Neural cell (in vitro differentiated cells): ENCODE measurements around the gene SEPTIN5.

Experiments
- CTCF ChIP-seq: fragments of 450-650 bp; IDR thresholded peaks from 2 replicates; pipeline ENCODE4 v1.5.1; 2014; ENCODE audit warnings: antibody characterized with exemption, mild to moderate bottlenecking, moderate library complexity; ENCODE audit not compliant: poor library complexity, severe bottlenecking
- EP300 ChIP-seq: fragments of 450-650 bp; conservative IDR thresholded peaks from 2 replicates; pipeline ENCODE4 v1.6.1; 2014; ENCODE audit warnings: antibody characterized with exemption, mild to moderate bottlenecking, moderate library complexity; ENCODE audit not compliant: poor library complexity, severe bottlenecking
- EZH2 ChIP-seq: fragments of 200-600, 300-800 bp; shearing (Covaris generic), sonication (generic); IDR thresholded peaks from 2 replicates; pipeline ENCODE4 v1.6.1; 2014; ENCODE audit warnings: antibody characterized with exemption, low read length, borderline replicate concordance, mild to moderate bottlenecking; ENCODE audit not compliant: insufficient read depth, poor library complexity, severe bottlenecking
- MXI1 ChIP-seq: fragments of 450-650 bp; conservative IDR thresholded peaks from 2 replicates; pipeline ENCODE4 v1.6.1; 2014; ENCODE audit warnings: antibody characterized with exemption, mild to moderate bottlenecking; ENCODE audit not compliant: poor library complexity, severe bottlenecking
- POLR2AphosphoS5 ChIP-seq: IDR thresholded peaks from 2 replicates; pipeline ENCODE4 v1.6.1; 2012
- RAD21 ChIP-seq: fragments of 450-650 bp; conservative IDR thresholded peaks from 2 replicates; pipeline ENCODE4 v1.6.1; 2014; ENCODE audit warnings: antibody characterized with exemption, mild to moderate bottlenecking, moderate library complexity
- REST ChIP-seq: IDR thresholded peaks from 2 replicates; pipeline ENCODE4 v1.6.1; 2012; ENCODE audit warnings: borderline replicate concordance
- SMC3 ChIP-seq: fragments of 450-650 bp; conservative IDR thresholded peaks from 2 replicates; pipeline ENCODE4 v1.6.1; 2014; ENCODE audit warnings: antibody characterized with exemption, mild to moderate bottlenecking, moderate library complexity; ENCODE audit not compliant: poor library complexity
- TAF1 ChIP-seq: IDR thresholded peaks from 2 replicates; pipeline ENCODE4 v1.6.1; 2012; ENCODE audit warnings: low read depth

GRCh38 chr22:19681863-19682245, 32.4 kb upstream of the SEPTIN5 start:
- TF ChIP-seq SMC3 (no peak), EZH2 (no peak), CTCF (no peak), EP300 (no peak), TAF1 (no peak), POLR2AphosphoS5 (no peak), RAD21 (no peak), REST (no peak), MXI1 (no peak)
